ENCODE data around the gene SLC35B3.
"Not testable (repeated sequence)": the region's sequence is repeated elsewhere in the genome, so short reads cannot be mapped to it uniquely, and the experiment has no call there.

Gene SLC35B3

GRCh38 chr6:8405946-8406345, 29.4 kb downstream of the SLC35B3 start:
- not testable (repeated sequence) for DNase-seq

DNA sequence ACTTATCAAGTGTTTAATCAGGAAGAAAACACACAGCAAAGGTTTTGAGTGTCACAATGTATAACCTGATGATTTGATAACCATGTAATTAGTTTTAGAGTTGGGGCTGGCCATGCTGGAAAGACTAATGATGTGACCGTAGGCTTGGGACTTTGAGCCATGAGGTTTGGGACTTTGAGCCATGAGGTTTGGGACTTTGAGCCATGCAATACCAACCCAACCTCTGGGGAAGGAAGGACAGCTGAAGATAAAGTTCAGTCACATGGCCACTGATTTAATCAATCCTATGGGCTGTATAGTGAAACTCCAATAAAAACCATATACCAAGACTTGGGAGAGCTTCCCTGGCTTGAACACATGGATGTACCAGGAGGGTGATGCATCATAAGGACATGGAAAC, 32.8 kb downstream of the SLC35B3 start:
- DNase-seq = no peak

DNA sequence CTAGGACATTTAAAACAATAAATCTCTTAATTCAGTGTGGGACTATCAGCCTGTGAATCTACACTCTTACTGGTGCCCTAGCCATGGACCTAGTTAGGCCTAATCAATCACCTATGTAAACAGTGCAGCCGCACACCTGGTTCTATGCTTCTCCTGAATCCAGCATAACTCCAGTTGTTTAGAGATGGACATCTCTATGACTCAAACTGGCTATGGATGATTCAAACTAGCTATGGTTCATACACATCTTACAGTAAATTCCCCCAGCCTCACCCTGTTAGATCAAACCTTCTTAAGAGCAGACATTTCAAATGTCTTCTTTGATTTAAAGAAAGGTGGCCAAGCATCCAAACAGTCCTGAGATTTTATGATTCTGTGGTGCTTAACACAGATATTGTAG, 34.7 kb downstream of the SLC35B3 start:
- DNase-seq = no peak

- DNase-seq = no peak
These were observed 42.8 kb downstream of the SLC35B3 start for GRCh38 chr6:8392569-8392968.

GRCh38 chr6:8391934-8392333, 43.4 kb downstream of the SLC35B3 start:
- no peak for DNase-seq

DNA sequence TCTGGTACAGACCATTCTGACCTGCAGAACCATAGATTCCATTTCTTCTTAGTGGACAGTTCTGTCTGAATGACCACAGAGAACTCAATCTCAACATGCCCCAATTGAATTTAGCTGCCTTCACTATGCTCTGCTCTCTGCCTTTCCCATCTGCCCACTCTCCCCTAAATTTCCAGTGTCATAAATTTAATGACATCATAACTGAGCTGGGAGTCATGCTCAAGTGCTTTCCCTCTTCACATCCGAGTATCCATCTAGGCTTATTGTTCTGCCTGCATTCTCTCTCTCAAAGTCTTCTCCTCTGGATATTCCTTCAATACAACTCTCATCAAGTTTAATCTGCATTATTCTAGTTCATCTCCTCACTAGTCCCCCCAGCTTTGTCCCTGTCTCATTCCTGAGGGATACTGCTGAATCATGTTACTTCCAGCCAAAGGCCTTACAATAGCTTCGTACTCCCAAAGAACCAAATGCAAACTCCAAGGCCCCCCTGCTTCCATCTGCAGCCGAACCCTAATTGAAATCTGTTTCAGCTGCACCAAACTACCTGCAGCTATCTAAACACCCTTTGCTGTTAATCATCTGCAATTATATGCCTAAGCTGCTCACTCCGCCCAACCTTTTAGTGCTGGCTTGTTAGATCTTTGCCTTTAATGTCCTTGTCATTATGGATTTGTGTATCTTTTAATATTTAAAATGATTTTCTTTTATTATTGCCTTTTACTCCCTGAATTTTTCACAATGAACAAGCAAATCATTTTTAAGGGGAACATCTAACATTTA, 46.1 kb downstream of the SLC35B3 start:
- DNase-seq = no peak

DNA sequence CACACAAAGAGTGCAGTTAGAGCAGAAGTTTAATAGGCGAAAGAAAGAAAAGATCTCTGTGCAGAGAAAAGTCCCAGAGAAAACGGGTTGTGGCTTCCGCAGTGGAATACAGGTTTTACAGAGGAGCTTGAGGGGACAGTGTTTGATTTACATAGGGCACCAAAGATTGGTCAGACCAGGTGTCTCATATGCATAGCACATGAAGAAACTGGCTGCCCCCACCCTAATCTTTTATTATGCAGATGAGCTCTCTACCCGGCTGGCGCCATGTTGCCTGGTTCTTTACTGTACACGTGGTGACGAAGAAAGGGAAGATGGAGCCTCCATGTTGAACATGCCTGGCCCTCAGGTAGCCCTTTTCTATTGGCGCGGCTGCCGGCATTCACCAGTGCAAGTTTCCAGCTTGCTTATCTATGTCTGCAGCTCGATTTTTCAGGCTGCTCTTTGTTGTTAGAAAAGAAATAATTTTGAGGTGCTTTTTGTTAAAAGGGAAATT, 47.4 kb downstream of the SLC35B3 start:
- DNase-seq = no peak

DNA sequence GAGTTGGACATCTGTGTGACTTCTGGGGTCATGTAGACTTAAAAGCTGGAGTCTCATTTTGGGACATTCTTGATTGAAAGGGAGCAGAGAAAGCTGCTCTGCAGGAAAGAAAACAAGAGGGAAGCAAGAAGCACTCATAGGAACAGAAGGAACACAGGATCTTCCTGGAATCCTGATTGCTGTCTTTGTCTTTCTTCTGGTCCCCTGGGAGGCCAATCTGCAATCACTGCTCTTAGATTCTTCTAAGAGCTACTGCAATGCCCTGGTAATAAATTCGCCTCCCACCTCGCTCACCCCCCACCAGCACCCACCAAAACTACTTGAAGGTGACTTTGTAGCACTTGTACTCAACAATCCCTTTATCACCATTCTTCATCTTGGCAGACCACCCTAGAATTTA, 51.8 kb downstream of the SLC35B3 start:
- DNase-seq = no peak

DNA sequence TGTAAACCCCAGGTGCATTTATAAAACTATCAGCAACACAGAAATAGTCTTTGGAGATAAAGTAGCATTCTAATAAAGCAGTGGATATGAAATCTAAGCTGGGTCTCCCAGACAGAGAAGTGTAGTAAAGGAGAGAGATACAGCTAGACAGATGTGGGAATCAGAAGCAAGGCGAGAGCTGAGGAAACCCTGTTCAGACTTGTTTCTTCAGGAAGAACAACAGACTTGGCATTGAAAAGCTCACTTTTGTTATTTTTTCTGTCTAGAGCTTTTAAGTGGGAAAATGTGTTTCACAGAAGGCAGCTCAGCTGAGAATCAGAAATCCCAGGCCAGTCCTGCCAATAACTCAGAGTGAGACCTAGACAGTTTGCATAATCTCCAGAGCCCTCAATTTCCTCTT, 52.9 kb downstream of the SLC35B3 start:
- DNase-seq = no peak

- no peak for DNase-seq
These were observed 59.4 kb downstream of the SLC35B3 start for GRCh38 chr6:8375916-8376315.

Measured in CD4-positive, alpha-beta T cell treated with Interleukin-12 subunit alpha and Interleukin-12 subunit beta, for 1 hour (primary cell).